Mesenchymal stem cell (in vitro differentiated cells and primary cell): ENCODE measurements around the gene SLC7A11.

Source experiments
- DNase-seq: peaks from one replicate; pipeline ENCODE4 v3.0.0-alpha.2; 2013
- H2AFZ ChIP-seq: one replicate; pipeline ENCODE4 v1.6.1; 2013; ENCODE audit warnings: low read depth, mild to moderate bottlenecking, control low read depth, inconsistent platforms, low read length, moderate library complexity
- H2AK5ac ChIP-seq: 2 replicates; pipeline ENCODE4 v1.6.1; 2013; ENCODE audit warnings: low read length, moderate library complexity, mild to moderate bottlenecking, inconsistent platforms; ENCODE audit not compliant: severe bottlenecking
- H2BK120ac ChIP-seq: one replicate; pipeline ENCODE4 v1.6.1; 2013; ENCODE audit warnings: low read depth, mild to moderate bottlenecking, inconsistent platforms, low read length, moderate library complexity
- H2BK12ac ChIP-seq, 2 experiments: one replicate each; pipeline ENCODE4 v1.6.1; 2013; ENCODE audit warnings: inconsistent platforms in 2 of 2, low read length in 2 of 2, mild to moderate bottlenecking in 2 of 2, moderate library complexity in 2 of 2, control low read depth in 1 of 2
- H2BK15ac ChIP-seq: one replicate; pipeline ENCODE4 v1.6.1; 2013; ENCODE audit warnings: mild to moderate bottlenecking, low read depth, inconsistent platforms; ENCODE audit not compliant: poor library complexity, severe bottlenecking
- H2BK5ac ChIP-seq: 2 replicates; pipeline ENCODE4 v1.6.1; 2013; ENCODE audit warnings: low read depth, mild to moderate bottlenecking, low read length, control low read depth, inconsistent platforms; ENCODE audit not compliant: poor library complexity, severe bottlenecking
- H3K14ac ChIP-seq, 2 experiments: one replicate each; pipeline ENCODE4 v1.6.1; 2013; ENCODE audit warnings: inconsistent platforms in 2 of 2, low read length in 2 of 2, control low read depth in 1 of 2, mild to moderate bottlenecking in 1 of 2, moderate library complexity in 1 of 2
- H3K18ac ChIP-seq, 2 experiments: one replicate each; pipeline ENCODE4 v1.6.1; 2013; ENCODE audit warnings: inconsistent platforms in 2 of 2, low read length in 2 of 2, control low read depth in 1 of 2, low read depth in 1 of 2, mild to moderate bottlenecking in 1 of 2
- H3K23ac ChIP-seq, 2 experiments: one replicate each; pipeline ENCODE4 v1.6.1; 2013; ENCODE audit warnings: inconsistent platforms in 2 of 2, low read length in 2 of 2, mild to moderate bottlenecking in 2 of 2, moderate library complexity in 2 of 2, control low read depth in 1 of 2
- H3K27ac ChIP-seq: 2 replicates; pipeline ENCODE4 v1.5.1; 2013; ENCODE audit warnings: mild to moderate bottlenecking, moderate library complexity, low read length, control low read depth, inconsistent platforms; ENCODE audit not compliant: poor library complexity, severe bottlenecking
- H3K27me3 ChIP-seq, 2 experiments: 2 replicates each; pipeline versions ENCODE4 v1.6.1 to v1.7.0; 2013; ENCODE audit warnings: low read length in 2 of 2, mild to moderate bottlenecking in 2 of 2, moderate library complexity in 2 of 2, control low read depth in 1 of 2, inconsistent platforms in 1 of 2; ENCODE audit not compliant: control insufficient read depth in 1 of 2, insufficient read depth in 1 of 2
- H3K36me3 ChIP-seq, 2 experiments: 2 replicates each; pipeline versions ENCODE4 v1.6.1 to v1.7.0; 2013; ENCODE audit warnings: low read length in 2 of 2, control low read depth in 1 of 2, inconsistent platforms in 1 of 2, low read depth in 1 of 2, mild to moderate bottlenecking in 1 of 2; ENCODE audit not compliant: insufficient read depth in 2 of 2, control insufficient read depth in 1 of 2
- H3K4ac ChIP-seq, 2 experiments: one replicate each; pipeline ENCODE4 v1.6.1; 2013; ENCODE audit warnings: inconsistent platforms in 2 of 2, low read length in 2 of 2, mild to moderate bottlenecking in 2 of 2, moderate library complexity in 2 of 2, control low read depth in 1 of 2, low read depth in 1 of 2
- H3K4me1 ChIP-seq: 2 replicates; pipeline ENCODE4 v1.6.1; 2013; ENCODE audit warnings: low read depth, low read length, control low read depth; ENCODE audit not compliant: control insufficient read depth, insufficient read depth
- H3K4me2 ChIP-seq: 2 replicates; pipeline ENCODE4 v1.6.1; 2013; ENCODE audit warnings: low read length, mild to moderate bottlenecking, inconsistent platforms; ENCODE audit not compliant: poor library complexity, severe bottlenecking
- H3K4me3 ChIP-seq, 2 experiments: 2 replicates each; pipeline versions ENCODE4 v1.5.1 to v1.7.0; 2013; ENCODE audit warnings: low read length in 2 of 2, mild to moderate bottlenecking in 2 of 2, control low read depth in 1 of 2, low read depth in 1 of 2; ENCODE audit not compliant: insufficient read depth in 1 of 2
- H3K79me1 ChIP-seq: replicated peaks from 2 replicates; pipeline ENCODE4 v1.6.1; 2013; ENCODE audit warnings: mild to moderate bottlenecking, control low read depth, low read length, inconsistent platforms; ENCODE audit not compliant: poor library complexity, severe bottlenecking
- H3K9ac ChIP-seq: 2 replicates; pipeline ENCODE4 v1.7.0; 2013; ENCODE audit warnings: mild to moderate bottlenecking, low read length, moderate library complexity
- H3K9me3 ChIP-seq: 2 replicates; pipeline ENCODE4 v1.7.0; 2013; ENCODE audit warnings: mild to moderate bottlenecking, low read length; ENCODE audit not compliant: control insufficient read depth
- H4K8ac ChIP-seq: one replicate; pipeline ENCODE4 v1.6.1; 2013; ENCODE audit warnings: inconsistent platforms, mild to moderate bottlenecking, low read length, moderate library complexity
- H4K91ac ChIP-seq: one replicate; pipeline ENCODE4 v1.6.1; 2013; ENCODE audit warnings: mild to moderate bottlenecking, low read length, inconsistent platforms
- WGBS: methylation state at CpG from one replicate; pipeline ENCODE4 v1.1.7; 2013; ENCODE audit warnings: mixed read lengths; 5-methylcytosine and 5-hydroxymethylcytosine counted together

Gene SLC7A11

DNA sequence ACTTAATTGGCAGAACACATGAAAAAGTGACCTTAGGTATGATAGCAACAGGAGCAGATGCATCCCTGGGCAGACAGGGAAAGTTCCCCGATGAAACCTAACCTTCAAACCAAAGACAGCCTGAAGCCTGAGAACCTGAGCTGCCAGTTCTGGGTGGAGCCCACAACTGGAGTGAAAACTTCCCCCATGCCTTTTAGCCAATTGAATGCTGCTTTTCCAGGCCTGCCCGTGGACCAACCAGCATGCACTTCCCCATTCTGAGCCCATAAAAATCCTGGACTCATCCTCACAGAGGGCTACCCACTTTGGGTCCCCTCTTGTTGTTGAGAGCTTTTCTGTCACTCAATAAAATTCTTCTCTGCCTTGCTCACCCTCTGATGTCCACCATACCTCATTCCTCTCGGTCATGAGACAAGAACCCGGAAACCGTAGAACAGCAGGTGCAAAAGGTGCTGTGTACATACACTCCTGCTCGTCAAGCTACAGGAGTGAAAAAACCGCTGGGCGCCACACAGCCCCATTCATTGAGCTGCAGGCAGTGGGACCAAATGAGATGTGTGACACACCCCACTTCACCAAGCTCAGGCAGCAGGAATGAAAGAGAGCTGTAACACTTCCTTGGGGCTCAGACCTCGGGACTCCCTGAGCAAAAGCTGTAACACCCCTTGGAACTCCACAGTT, 13.9 kb upstream of the SLC7A11 start:
- H3K27me3 ChIP-seq = no peaks in the 10 kb centered on the region
- H3K4me1 ChIP-seq = no peaks in the 10 kb centered on the region
- peak overlapping the region in 1 of 2 experiments; percentile 49 for H3K4me3 ChIP-seq
- no peak overlapping the region for H3K23ac ChIP-seq
- H3K79me1 ChIP-seq = no peaks in the 10 kb centered on the region
- H3K4me2 ChIP-seq = no peak overlapping the region
- no peak overlapping the region for H3K14ac ChIP-seq
- no peak overlapping the region for H2AK5ac ChIP-seq
- H3K4ac ChIP-seq = no peak overlapping the region
- H3K9me3 ChIP-seq = no peaks in the 10 kb centered on the region
- H3K18ac ChIP-seq = peak overlapping the region; percentile 2 to 14
- H4K8ac ChIP-seq = no peak overlapping the region
- no peak overlapping the region for H3K9ac ChIP-seq
- no peak for DNase-seq
- H3K36me3 ChIP-seq = no peaks in the 10 kb centered on the region
- no peak overlapping the region for H2AFZ ChIP-seq
- H2BK12ac ChIP-seq = no peak overlapping the region
- 92% methylated on average over 9 of the region's 9 CpGs for WGBS
- H4K91ac ChIP-seq = no peak overlapping the region
- no peak overlapping the region for H3K27ac ChIP-seq
- no peak overlapping the region for H2BK5ac ChIP-seq
- no peak overlapping the region for H2BK15ac ChIP-seq
- no peak overlapping the region for H2BK120ac ChIP-seq

DNA sequence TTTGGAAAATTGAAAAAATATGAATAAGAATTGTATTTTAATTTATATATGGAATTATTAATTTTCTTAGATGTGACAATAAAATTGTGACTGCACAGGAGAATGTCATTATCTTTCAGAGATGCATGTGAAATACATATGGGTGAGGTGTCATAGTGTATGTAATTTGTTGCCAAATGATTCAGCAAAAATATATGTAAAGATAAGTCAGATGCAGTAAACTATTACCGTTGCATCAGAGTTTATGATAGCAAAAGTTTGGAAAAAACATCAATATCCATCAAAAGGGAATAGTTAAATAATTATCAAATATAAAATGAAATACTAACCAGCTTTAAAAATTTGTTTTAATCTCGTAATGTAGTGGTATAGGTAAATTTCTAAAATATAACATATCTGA, 10.4 kb upstream of the SLC7A11 start:
- Histone ChIP-seq H3K4ac (no peak overlapping the region), H3K27ac (no peak overlapping the region), H3K9ac (no peak overlapping the region), H4K91ac (no peak overlapping the region), H3K36me3 (no peaks in the 10 kb centered on the region), H2BK15ac (no peak overlapping the region), H3K4me2 (no peak overlapping the region), H3K4me3 (no peak overlapping the region), H2BK5ac (no peak overlapping the region), H2AFZ (no peak overlapping the region), H3K27me3 (no peaks in the 10 kb centered on the region), H3K23ac (no peak overlapping the region), H2AK5ac (no peak overlapping the region), H3K9me3 (no peaks in the 10 kb centered on the region), H3K14ac (no peak overlapping the region), H2BK120ac (no peak overlapping the region), H3K79me1 (no peaks in the 10 kb centered on the region), H3K4me1 (no peaks in the 10 kb centered on the region), H2BK12ac (no peak overlapping the region), H4K8ac (no peak overlapping the region), H3K18ac (no peak overlapping the region)
- no peak for DNase-seq
- no CpG with 5 or more reads among the region's 2 CpGs for WGBS

DNA sequence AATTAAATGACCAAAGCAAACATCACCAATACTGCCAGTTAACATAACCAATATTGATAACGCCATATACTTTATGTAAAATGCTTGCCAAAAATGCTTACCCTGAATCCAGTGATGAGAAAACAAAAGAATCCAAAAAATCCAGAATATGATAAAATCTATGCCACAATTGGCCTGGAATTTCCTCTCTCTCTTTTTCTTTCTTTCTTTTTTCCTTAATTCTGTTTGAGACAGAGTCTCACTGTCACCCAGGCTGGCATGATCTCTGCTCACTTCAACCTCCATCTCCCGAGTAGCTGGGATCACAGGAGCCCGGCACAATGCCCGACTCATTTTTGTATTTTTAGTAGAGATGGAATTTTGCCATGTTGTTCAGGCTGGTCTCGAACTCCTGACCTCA, 9.8 kb upstream of the SLC7A11 start:
- Histone ChIP-seq H3K9me3 (no peaks in the 10 kb centered on the region), H3K23ac (no peak overlapping the region), H2BK5ac (no peak overlapping the region), H2BK15ac (no peak overlapping the region), H2AFZ (no peak overlapping the region), H4K8ac (no peak overlapping the region), H2BK120ac (no peak overlapping the region), H3K4me1 (no peaks in the 10 kb centered on the region), H3K4me3 (no peak overlapping the region), H3K79me1 (no peaks in the 10 kb centered on the region), H3K4me2 (no peak overlapping the region), H2AK5ac (no peak overlapping the region), H3K9ac (no peak overlapping the region), H3K18ac (no peak overlapping the region), H2BK12ac (no peak overlapping the region), H4K91ac (no peak overlapping the region), H3K27ac (no peak overlapping the region), H3K27me3 (no peaks in the 10 kb centered on the region), H3K4ac (no peak overlapping the region), H3K36me3 (no peaks in the 10 kb centered on the region), H3K14ac (no peak overlapping the region)
- WGBS = 91% methylated on average over 5 of the region's 5 CpGs
- no peak for DNase-seq

DNA sequence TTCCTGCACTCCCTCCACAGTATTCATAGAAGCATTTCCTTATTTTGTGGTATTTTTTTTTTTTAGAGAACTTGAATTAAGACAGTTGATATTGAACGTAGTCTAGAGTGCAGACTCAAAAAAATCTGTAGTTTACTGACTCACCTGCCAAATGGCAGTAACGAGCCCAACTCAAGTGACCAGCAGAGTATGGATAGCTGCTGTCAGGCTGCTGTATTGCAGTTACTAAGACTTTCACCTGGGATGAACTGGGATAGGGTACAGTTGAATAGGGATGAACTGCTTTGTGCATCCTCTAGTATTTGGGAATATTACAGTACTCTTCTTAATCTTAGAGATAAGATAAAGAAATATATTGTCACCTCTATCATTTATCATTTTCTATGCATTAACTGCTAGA, 7.0 kb upstream of the SLC7A11 start:
- Histone ChIP-seq H3K18ac (no peak overlapping the region), H2BK12ac (no peak overlapping the region), H2BK15ac (no peak overlapping the region), H4K91ac (no peak overlapping the region), H3K27me3 (no peaks in the 10 kb centered on the region), H3K9me3 (no peaks in the 10 kb centered on the region), H3K23ac (no peak overlapping the region), H3K27ac (no peak overlapping the region), H3K4me1 (no peaks in the 10 kb centered on the region), H2AK5ac (no peak overlapping the region), H3K4me3 (no peak overlapping the region), H3K4me2 (no peak overlapping the region), H3K4ac (no peak overlapping the region), H4K8ac (no peak overlapping the region), H2BK120ac (no peak overlapping the region), H2AFZ (no peak overlapping the region), H3K9ac (no peak overlapping the region), H3K14ac (no peak overlapping the region), H2BK5ac (no peak overlapping the region), H3K79me1 (no peaks in the 10 kb centered on the region), H3K36me3 (no peaks in the 10 kb centered on the region)
- DNase-seq = no peak
- 94% methylated on average over 2 of the region's 2 CpGs for WGBS
